Esophagus squamous epithelium (tissue), 4 donors: ENCODE data around the gene CRTC3.

ENCODE experiments used
- CTCF ChIP-seq, 6 experiments: fragments of 450-650 bp in 4 of 6; fragments of 200-600 bp in 2 of 6; sonication (generic) in 2 of 6; IDR thresholded peaks; one replicate each; pipeline ENCODE4 v1.5.1; 2016 to 2019; ENCODE audit warnings: antibody characterized with exemption in 6 of 6, mild to moderate bottlenecking in 4 of 6, moderate library complexity in 4 of 6
- POLR2A ChIP-seq, 4 donors: fragments of 450-650 bp; IDR thresholded peaks; one replicate each; pipeline ENCODE4 v1.6.1; 2017; ENCODE audit warnings: antibody characterized with exemption in 4 of 4, mild to moderate bottlenecking in 4 of 4, moderate library complexity in 3 of 4

DNA sequence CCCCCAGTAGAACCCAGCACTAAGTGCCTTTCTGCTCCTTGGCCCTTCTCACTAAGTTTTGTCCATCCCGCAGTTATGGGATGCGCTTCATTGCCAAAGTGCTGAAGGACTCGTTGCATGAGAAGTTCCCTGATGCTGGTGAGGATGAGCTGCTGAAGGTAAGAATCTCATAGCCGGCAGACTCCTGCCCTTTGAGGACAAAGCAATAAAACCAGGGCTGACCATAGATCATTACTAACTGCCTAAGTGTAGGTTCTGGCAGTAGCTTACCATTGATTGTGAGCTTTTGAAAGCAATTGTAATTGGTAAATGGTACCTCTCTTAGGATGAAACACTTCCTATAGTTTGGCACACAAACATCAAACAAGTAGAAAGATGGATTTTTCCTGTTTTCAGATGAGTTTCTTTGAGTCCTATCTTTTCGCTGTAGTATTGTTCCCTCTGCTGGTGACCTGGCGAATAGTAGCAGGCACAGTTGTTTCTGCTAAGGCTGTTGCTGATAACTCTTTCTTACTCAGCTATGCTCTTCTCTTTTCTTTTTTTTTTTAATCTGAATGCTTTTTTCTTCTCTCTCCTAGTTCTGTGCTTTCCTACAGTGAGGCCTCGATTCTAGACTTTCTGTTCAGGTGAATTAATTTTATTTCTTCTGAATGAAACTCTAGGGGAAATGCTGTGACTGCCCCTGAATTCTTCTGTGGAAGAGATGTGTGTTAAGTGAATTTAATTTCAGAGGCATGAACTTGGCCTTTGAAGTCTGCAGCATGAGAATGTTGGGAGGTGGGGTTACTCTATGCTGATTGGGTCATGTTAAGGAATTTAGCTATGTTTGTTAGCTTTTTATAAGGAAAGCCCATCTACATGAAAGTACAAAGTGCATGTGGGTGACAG is 47.4 kb upstream of the CRTC3 start:
- peak; percentile 51 to 71 (median 68) for TF ChIP-seq CTCF (IDR thresholded peaks at IDR 0.05)
- no peak for TF ChIP-seq POLR2A (IDR thresholded peaks at IDR 0.05)
